Measurements from ENCODE around the gene KIAA0040.

KIAA0040 gene

GRCh38 chr1:175120511-175120910, 72.1 kb downstream of the KIAA0040 start:
- H4K20me1 ChIP-seq (ENCODE audit: insufficient read depth, low read length, poor library complexity, severe bottlenecking), result no peaks in the 10 kb centered on the region
- no peak overlapping the region for H3K4me3 ChIP-seq (ENCODE audit: low read length, poor library complexity, severe bottlenecking)
- TF ChIP-seq CTCF (conservative IDR thresholded peaks at IDR 0.05; ENCODE audit: low read length) (no peak), EZH2phosphoT487 (IDR thresholded peaks at IDR 0.05; ENCODE audit: borderline replicate concordance) (no peak)
- no peaks in the 10 kb centered on the region for H3K9me3 ChIP-seq (ENCODE audit: insufficient read depth, low read depth, low read length)
- no peaks in the 10 kb centered on the region for H3K4me1 ChIP-seq (ENCODE audit: insufficient read depth, low read length, poor library complexity, severe bottlenecking)
- no peak overlapping the region for H2AFZ ChIP-seq (ENCODE audit: low read length)
- H3F3A ChIP-seq (ENCODE audit: low read depth), result no peaks in the 10 kb centered on the region
- H3K9ac ChIP-seq (ENCODE audit: low read depth, low read length, poor library complexity, severe bottlenecking), result no peak overlapping the region
- H3K4me2 ChIP-seq (ENCODE audit: low read depth, low read length, poor library complexity, severe bottlenecking), result no peak overlapping the region
- no peaks in the 10 kb centered on the region for H3K9me2 ChIP-seq (replicated peaks; ENCODE audit: low read depth, low read length)
- H3K79me2 ChIP-seq (ENCODE audit: insufficient read depth, low read length), result no peaks in the 10 kb centered on the region
- H3K27me3 ChIP-seq (ENCODE audit: insufficient read depth, low read length, poor library complexity, severe bottlenecking), result no peaks in the 10 kb centered on the region
- H3K36me3 ChIP-seq (ENCODE audit: insufficient read depth, low read length), result no peaks in the 10 kb centered on the region

GRCh38 chr1:175118375-175119367, 73.9 kb downstream of the KIAA0040 start:
- Histone ChIP-seq H3K36me3 (ENCODE audit: insufficient read depth, low read length) (no peaks in the 10 kb centered on the region), H3K27me3 (ENCODE audit: insufficient read depth, low read length, poor library complexity, severe bottlenecking) (no peaks in the 10 kb centered on the region)
- no peak for TF ChIP-seq CTCF (conservative IDR thresholded peaks at IDR 0.05; ENCODE audit: low read length)
- TF ChIP-seq EZH2phosphoT487 (IDR thresholded peaks at IDR 0.05; ENCODE audit: borderline replicate concordance), result no peak

GRCh38 chr1:175116903-175117302, 75.7 kb downstream of the KIAA0040 start:
- no peak overlapping the region for H3K4me3 ChIP-seq (ENCODE audit: low read length, poor library complexity, severe bottlenecking)
- H3K27me3 ChIP-seq (ENCODE audit: insufficient read depth, low read length, poor library complexity, severe bottlenecking), result no peaks in the 10 kb centered on the region
- no peaks in the 10 kb centered on the region for H3K79me2 ChIP-seq (ENCODE audit: insufficient read depth, low read length)
- H3K36me3 ChIP-seq (ENCODE audit: insufficient read depth, low read length), result no peaks in the 10 kb centered on the region
- H3F3A ChIP-seq (ENCODE audit: low read depth), result no peaks in the 10 kb centered on the region
- H4K20me1 ChIP-seq (ENCODE audit: insufficient read depth, low read length, poor library complexity, severe bottlenecking), result no peaks in the 10 kb centered on the region
- no peak overlapping the region for H3K4me2 ChIP-seq (ENCODE audit: low read depth, low read length, poor library complexity, severe bottlenecking)
- peaks cover 4% of the 10 kb centered on the region; the same call in 1 of the 2 replicates for H3K9me3 ChIP-seq (ENCODE audit: insufficient read depth, low read depth, low read length)
- no peak for TF ChIP-seq CTCF (conservative IDR thresholded peaks at IDR 0.05; ENCODE audit: low read length)
- no peak for TF ChIP-seq EZH2phosphoT487 (IDR thresholded peaks at IDR 0.05; ENCODE audit: borderline replicate concordance)
- H2AFZ ChIP-seq (ENCODE audit: low read length), result no peak overlapping the region
- no peak overlapping the region for H3K9ac ChIP-seq (ENCODE audit: low read depth, low read length, poor library complexity, severe bottlenecking)
- no peaks in the 10 kb centered on the region for H3K9me2 ChIP-seq (replicated peaks; ENCODE audit: low read depth, low read length)
- H3K4me1 ChIP-seq (ENCODE audit: insufficient read depth, low read length, poor library complexity, severe bottlenecking), result no peaks in the 10 kb centered on the region

More at GRCh38 chr1:175118375-175119367, 73.9 kb downstream of the KIAA0040 start:
- H3K9me3 ChIP-seq (ENCODE audit: insufficient read depth, low read depth, low read length), result peaks cover 4% of the 10 kb centered on the region; the same call in 1 of the 2 replicates
- no peak overlapping the region for H2AFZ ChIP-seq (ENCODE audit: low read length)
- H3K79me2 ChIP-seq (ENCODE audit: insufficient read depth, low read length), result no peaks in the 10 kb centered on the region
- no peaks in the 10 kb centered on the region for H3F3A ChIP-seq (ENCODE audit: low read depth)
- no peak overlapping the region for H3K4me2 ChIP-seq (ENCODE audit: low read depth, low read length, poor library complexity, severe bottlenecking)
- no peaks in the 10 kb centered on the region for H3K9me2 ChIP-seq (replicated peaks; ENCODE audit: low read depth, low read length)
- H3K9ac ChIP-seq (ENCODE audit: low read depth, low read length, poor library complexity, severe bottlenecking), result no peak overlapping the region
- no peaks in the 10 kb centered on the region for H3K4me1 ChIP-seq (ENCODE audit: insufficient read depth, low read length, poor library complexity, severe bottlenecking)
- no peaks in the 10 kb centered on the region for H4K20me1 ChIP-seq (ENCODE audit: insufficient read depth, low read length, poor library complexity, severe bottlenecking)
- H3K4me3 ChIP-seq (ENCODE audit: low read length, poor library complexity, severe bottlenecking), result no peak overlapping the region
